ENCODE results near the gene CKAP4.

DNA sequence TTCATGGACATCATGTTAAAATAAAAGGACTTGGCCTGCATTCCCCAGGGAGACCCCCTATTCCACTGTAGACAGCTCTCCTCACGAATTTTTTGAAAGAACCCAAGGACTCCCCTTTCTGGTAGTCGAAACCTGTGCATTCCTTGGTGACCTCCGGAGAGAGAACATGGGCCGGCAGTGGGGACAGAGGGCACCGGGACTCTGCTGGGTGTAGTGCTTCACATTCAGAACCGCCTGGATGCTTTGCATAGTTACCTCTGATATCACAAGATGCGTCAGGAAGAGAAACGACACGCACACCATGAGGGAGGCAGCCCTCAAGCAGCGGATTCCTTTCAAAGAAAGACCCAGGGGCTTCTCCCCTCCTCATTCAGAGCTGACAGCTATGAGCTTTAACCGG is 9.7 kb downstream of the CKAP4 start:
- TF ChIP-seq POLR2AphosphoS5 (IDR thresholded peaks at IDR 0.05) (no peak), POLR2A (IDR thresholded peaks at IDR 0.05) (no peak)

All from stomach (tissue), 4 donors.